HG03097 (cell line): ENCODE measurements around the gene CACNA2D3.

Experiments used
- ATAC-seq: cut with Tn5 transposase; IDR thresholded peaks from one replicate; pipeline ENCODE4 v1.9.1; 2021; ENCODE audit not compliant: unreplicated experiment, low FRiP score

Gene CACNA2D3

DNA sequence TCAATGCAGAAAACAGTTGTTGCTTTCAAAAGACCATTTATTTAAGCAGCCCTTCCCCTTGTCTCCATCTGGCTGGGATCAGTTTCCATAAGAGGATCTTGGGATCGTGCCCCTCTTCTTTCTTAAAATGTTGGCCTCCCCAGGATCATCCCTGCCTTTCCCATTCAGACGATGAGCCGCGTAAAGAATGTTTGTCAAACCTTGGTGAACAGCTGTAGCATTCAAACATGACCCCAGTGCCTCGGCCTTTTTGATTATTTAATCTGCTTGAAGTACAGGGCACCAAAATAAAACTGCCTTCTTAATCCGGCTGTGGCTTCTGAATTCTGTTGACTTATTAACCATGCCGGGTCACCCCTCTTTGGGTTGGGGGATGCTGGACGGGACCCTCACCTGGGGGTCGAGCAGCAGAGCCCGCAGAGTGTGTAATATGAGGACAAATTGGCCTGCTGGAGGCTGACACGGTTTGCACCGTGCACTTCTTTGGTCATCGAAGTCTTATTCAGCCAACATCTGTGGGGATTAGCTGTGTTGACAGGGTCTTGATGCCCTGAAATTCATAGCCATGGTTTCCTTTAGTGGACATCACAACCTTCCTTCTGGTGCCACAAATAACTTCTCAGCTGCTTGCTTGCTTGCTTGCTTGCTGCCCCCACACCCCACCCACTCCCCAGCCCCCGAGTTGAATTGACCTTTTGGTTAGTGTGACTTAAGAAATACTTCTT is 805.9 kb downstream of the CACNA2D3 start, which contains the start of gene LRTM1:
TSS of gene LRTM1 (minus strand) at position 14 of the 725 bp plus-strand sequence. CDS start 148 bp downstream, outside the sequence.
- ATAC-seq, result no peak

- no peak for ATAC-seq
Observed at GRCh38 chr3:54931182-54931581, 808.8 kb downstream of the CACNA2D3 start.

- ATAC-seq, result no peak
Observed at GRCh38 chr3:54932606-54933005, 810.3 kb downstream of the CACNA2D3 start.

GRCh38 chr3:54935869-54936268 is 813.5 kb downstream of the CACNA2D3 start:
- no peak for ATAC-seq

DNA sequence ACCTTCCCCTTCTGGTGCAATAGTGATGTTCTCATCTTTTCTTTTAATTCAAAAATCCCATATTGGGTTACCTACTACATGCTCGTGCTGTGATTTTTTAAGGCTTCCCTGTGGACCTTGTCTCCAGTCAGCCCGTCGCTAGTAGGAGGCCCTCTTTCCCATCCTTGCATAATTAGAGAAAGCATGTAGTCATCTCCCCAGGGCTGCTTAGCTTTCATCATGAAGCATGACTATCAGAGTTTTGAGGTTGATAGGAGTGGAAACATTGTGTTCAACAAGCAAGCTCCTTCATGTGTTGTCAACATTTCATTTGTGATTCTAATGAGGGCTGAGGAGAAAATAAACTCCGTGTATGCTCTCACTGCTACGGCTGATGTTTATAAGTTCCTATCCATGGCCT is 814.2 kb downstream of the CACNA2D3 start:
- no peak for ATAC-seq

GRCh38 chr3:54939557-54940300 is 817.4 kb downstream of the CACNA2D3 start:
- ATAC-seq, result no peak

DNA sequence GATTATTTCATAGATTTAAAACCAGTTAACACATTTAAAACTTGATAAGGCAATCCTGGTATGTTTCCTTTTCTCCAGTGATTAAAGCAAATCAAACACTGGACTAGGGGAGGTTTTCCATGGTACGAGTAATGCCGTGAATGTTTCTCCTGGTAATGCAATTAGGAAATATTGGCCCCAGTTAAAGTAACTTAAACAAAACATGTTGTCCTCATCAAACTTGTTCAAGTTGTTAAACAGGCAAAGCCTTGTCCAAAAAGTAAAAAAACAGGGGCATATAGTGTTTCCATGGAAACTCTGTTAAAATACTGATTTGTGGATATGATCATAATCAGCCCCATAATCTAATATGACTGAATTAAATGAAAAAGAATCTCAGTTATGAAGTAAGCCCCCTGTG is 818.6 kb downstream of the CACNA2D3 start:
- no peak for ATAC-seq

DNA sequence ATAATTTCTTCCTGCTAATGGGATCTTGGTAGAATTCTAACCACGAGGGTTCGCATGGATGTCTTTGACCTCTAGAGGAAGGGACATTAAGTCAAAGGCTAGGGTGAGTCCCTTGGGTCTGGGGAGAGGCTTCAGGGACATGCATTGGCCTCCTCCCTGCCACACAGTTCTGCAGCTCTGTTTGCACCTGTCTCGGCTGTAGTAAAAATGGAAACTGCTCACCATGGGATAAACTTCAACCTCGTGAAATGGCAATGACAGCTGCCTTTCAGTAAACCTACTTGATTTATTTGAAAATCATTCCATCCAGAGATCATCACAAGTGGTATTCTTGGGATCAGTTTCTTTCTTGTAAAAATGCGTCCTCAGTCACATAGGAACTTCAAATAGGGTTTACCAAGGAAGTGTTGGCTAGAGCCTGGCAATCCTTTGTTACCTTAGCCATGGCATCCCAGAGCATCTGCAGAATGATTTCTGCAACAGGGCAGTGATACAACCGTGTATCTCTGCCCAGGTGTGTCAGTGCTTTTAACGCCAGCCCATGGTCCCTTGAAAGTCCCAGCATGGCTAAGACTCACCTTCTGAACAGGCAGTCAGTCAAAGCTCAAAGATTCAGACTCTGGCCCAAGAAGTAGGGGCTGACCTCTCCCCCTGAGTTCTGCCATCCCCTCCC is 819.5 kb downstream of the CACNA2D3 start:
- ATAC-seq, result no peak

DNA sequence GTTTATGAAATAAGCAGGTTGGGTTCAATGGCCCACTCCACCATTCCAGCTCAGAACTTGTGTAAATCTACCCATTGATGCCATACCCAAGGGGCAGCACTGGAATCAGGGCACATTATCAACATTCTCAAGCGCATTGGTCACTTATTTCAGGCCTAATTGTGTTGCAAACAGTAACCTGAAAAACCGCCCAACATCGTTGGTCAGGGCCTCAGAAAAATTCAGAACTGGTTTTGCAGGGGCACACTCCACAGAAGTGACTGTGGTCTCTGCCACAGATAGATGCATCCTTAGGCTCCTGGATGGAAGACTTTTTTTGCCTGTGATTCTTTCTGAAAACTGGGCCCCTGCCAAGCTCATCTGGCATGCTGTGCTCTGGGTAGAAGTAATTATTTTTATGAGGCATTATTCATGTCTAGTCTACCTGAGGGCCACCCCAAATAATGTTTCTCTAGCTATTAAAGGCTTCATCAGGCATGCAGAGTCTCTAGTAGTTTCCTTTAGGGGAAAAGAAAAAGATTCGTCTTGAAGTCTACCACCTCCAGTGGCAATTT is 827.2 kb downstream of the CACNA2D3 start:
- no peak for ATAC-seq

- no peak for ATAC-seq
Observed at GRCh38 chr3:54950391-54951003, 828.1 kb downstream of the CACNA2D3 start.

- ATAC-seq, result no peak
Observed at GRCh38 chr3:54951405-54951804, 829.1 kb downstream of the CACNA2D3 start.

GRCh38 chr3:54954022-54954421 is 831.7 kb downstream of the CACNA2D3 start:
- ATAC-seq, result no peak

GRCh38 chr3:54954521-54954920 is 832.2 kb downstream of the CACNA2D3 start:
- no peak for ATAC-seq

- ATAC-seq, result no peak
Observed at GRCh38 chr3:54955496-54955895, 833.1 kb downstream of the CACNA2D3 start.

- no peak for ATAC-seq
Observed at GRCh38 chr3:54955941-54956340, 833.6 kb downstream of the CACNA2D3 start.

DNA sequence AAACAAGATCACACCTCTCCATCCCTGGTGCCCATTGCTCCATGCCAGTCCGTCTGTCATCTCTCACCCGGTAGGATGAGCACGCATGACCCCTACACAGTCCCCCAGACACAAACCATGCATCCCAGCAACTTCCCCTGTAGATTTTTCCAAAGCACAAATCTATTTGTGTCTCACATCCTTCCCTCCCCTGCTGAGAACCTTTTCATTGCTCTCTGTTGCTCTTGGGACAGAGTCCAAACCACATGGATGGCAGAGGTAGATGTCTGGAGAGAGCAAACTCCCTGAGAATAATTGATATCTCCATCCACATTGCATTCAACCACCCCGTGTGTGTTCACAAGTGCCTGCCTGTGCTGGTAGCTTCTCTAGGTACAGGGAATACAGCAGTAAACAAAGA is 835.4 kb downstream of the CACNA2D3 start:
- no peak for ATAC-seq

GRCh38 chr3:54960082-54960481 is 837.7 kb downstream of the CACNA2D3 start:
- ATAC-seq, result no peak

- no peak for ATAC-seq
Observed at GRCh38 chr3:54960701-54961100, 838.3 kb downstream of the CACNA2D3 start.

GRCh38 chr3:54962200-54962599 is 839.8 kb downstream of the CACNA2D3 start:
- no peak for ATAC-seq

DNA sequence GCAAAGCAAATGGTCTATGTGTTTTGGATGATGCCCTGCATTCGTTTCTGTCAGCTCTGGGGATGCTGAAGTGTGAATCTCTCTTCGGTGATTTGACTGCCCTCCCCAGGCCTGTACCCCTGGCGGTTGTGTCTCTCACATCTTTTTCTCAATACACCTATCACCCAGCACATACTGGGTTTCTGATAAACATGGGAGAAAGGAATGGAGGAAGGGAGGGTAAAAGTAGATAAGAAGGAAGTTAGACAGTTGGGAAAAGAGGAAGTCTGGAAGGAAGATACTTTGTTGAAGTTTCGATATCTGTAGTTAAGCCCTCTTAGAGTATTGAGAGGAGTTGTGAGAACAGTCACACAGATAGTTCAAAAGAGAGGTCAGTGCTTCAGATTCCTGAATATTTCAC is 841.3 kb downstream of the CACNA2D3 start:
- no peak for ATAC-seq

- no peak for ATAC-seq
Observed at GRCh38 chr3:54964081-54964480, 841.7 kb downstream of the CACNA2D3 start.
